ENCODE measurements around the gene IZUMO1. TPM values are rescaled to one million over a fixed set of nuclear protein-coding genes. Genes with fewer than 3 reads are reported as not detected.

IZUMO1 gene
- total and polyA plus RNA-seq, 10 donors = 0.26 to 5.3 (median 1.0) TPM; not detected in 1

DNA sequence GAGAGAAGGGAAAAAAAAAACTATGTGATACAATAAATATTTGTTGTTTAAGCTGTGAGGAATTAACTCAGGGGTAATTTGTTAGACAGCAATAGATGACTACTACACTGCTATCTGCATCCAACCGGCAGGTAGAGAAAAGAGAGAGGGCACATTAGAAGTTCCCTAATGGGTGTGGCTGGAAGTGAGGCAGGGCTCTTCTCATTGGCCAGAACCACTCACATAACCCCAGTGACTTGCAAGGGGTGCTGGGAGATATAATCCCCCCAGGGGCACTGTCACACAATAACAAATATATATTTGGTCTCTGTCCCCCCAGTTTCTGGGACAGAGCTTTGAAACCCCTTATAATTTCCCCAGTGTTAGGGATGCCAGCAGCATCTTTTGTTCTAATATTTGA is 32.9 kb upstream of the IZUMO1 start:
- no peak for DNase-seq
- intact Hi-C loops (cut with DNase I; ENCODE audit: low total_unique reads) = no loop called here
- no peaks in the 10 kb centered on the region for H3K27me3 ChIP-seq (replicated peaks in 1 of 7)
- 33 to 63% (median 59%) methylated on average over 1 of the region's 1 CpG for WGBS, 5 donors
- no peaks in the 10 kb centered on the region for H3K9me3 ChIP-seq
- TF ChIP-seq, protein P1, sequence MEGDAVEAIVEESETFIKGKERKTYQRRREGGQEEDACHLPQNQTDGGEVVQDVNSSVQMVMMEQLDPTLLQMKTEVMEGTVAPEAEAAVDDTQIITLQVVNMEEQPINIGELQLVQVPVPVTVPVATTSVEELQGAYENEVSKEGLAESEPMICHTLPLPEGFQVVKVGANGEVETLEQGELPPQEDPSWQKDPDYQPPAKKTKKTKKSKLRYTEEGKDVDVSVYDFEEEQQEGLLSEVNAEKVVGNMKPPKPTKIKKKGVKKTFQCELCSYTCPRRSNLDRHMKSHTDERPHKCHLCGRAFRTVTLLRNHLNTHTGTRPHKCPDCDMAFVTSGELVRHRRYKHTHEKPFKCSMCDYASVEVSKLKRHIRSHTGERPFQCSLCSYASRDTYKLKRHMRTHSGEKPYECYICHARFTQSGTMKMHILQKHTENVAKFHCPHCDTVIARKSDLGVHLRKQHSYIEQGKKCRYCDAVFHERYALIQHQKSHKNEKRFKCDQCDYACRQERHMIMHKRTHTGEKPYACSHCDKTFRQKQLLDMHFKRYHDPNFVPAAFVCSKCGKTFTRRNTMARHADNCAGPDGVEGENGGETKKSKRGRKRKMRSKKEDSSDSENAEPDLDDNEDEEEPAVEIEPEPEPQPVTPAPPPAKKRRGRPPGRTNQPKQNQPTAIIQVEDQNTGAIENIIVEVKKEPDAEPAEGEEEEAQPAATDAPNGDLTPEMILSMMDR (IDR thresholded peaks at IDR 0.05 in 8 of 11, conservative IDR thresholded peaks at IDR 0.05 in 3 of 11) = no peak
- no peak for TF ChIP-seq POLR2A (IDR thresholded peaks at IDR 0.05)
- no peak overlapping the region for H3K27ac ChIP-seq
- no peaks in the 10 kb centered on the region for H3K36me3 ChIP-seq
- no peak overlapping the region for H3K4me3 ChIP-seq
- H3K4me1 ChIP-seq = peaks cover 11 to 30% (median 20%) of the 10 kb centered on the region in 6 donors

DNA sequence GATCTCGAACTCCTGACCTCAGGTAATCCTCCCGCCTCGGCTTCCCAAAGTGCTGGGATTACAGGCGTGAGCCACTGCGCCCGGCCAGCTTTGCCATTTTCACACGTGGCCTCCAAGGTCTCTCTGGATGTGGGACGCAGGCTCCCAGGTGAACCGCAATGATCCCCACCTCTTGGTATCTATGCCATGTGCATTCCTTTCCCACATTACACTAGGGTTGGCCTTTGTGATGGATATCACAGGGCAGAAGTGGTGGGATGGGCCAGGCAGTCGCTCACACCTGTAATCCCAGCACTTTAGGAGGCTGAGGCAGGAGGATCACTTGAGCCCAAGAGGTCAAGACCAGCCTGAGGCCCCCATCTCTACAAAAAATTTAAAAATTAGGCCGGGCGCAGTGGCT is 31.0 kb upstream of the IZUMO1 start:
- DNase-seq = no peak
- intact Hi-C loops (cut with DNase I; ENCODE audit: low total_unique reads) = no loop called here
- WGBS, 5 donors = 91 to 98% (median 92%) methylated on average over 12 of the region's 12 CpGs
- TF ChIP-seq, protein P1 (IDR thresholded peaks at IDR 0.05 in 8 of 11, conservative IDR thresholded peaks at IDR 0.05 in 3 of 11) = no peak
- no peak for TF ChIP-seq POLR2AphosphoS5 (IDR thresholded peaks at IDR 0.05)
- TF ChIP-seq POLR2A (IDR thresholded peaks at IDR 0.05) = no peak
- H3K36me3 ChIP-seq = no peaks in the 10 kb centered on the region
- no peaks in the 10 kb centered on the region for H3K27me3 ChIP-seq (replicated peaks in 1 of 7)
- H3K4me1 ChIP-seq = peaks cover 11 to 26% (median 19%) of the 10 kb centered on the region in 6 donors
- no peak overlapping the region for H3K4me3 ChIP-seq
- no peaks in the 10 kb centered on the region for H3K9me3 ChIP-seq
- no peak overlapping the region for H3K27ac ChIP-seq

DNA sequence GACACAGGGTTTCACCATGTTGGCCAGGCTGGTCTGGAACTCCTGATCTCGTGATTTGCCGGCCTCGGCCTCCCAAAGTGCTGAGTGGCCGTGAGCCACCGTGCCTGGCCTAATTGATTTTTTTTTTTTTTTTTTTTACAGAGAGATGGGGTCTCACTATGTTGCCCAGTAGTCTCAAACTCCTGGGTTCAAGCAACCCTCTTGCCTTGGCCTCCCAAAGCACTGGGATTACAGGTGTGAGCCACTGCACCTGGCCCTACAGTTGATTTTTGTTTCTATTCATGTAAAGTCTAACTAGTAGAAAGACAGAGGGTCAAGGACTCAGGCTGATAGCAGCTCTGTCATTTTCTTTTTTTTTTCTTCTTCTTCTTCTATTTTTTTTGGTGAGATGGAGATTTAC is 30.4 kb upstream of the IZUMO1 start:
- H3K27ac ChIP-seq = no peak overlapping the region
- peaks cover 0 to under 1% (median 0%) of the 10 kb centered on the region in 7 donors for H3K27me3 ChIP-seq (replicated peaks in 1 of 7)
- no peak overlapping the region for H3K4me3 ChIP-seq
- peaks cover 8 to 26% (median 15%) of the 10 kb centered on the region in 6 donors for H3K4me1 ChIP-seq
- DNase-seq = no peak
- no peaks in the 10 kb centered on the region for H3K9me3 ChIP-seq
- 94 to 99% (median 96%) methylated on average over 5 of the region's 5 CpGs for WGBS, 5 donors
- intact Hi-C loops (cut with DNase I; ENCODE audit: low total_unique reads) = no loop called here
- no peaks in the 10 kb centered on the region for H3K36me3 ChIP-seq
- TF ChIP-seq, protein P1 (IDR thresholded peaks at IDR 0.05 in 8 of 11, conservative IDR thresholded peaks at IDR 0.05 in 3 of 11) = no peak
- TF ChIP-seq POLR2AphosphoS5 (IDR thresholded peaks at IDR 0.05) = no peak
- TF ChIP-seq POLR2A (IDR thresholded peaks at IDR 0.05) = no peak

DNA sequence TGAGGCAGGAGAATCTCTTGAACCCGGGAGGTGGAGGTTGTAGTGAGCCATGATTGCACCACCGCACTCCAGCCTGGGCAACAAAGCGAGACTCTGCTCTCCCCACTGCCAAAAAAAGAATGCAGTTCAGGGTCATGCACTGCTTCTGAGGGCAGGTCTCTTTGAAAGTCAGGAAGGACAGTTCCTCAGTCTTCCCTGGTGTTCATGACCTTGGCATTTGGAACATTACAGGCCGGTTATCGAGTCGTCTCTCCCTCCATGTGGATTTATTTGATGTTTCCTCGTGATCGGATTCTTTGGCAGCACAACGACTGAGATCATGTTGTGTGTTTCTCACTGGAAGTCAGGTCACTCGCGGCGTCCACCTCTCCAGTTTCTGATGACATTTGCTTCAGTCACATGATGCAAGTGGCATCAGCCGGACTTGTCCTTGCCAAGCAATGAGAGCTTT is 25.8 kb upstream of the IZUMO1 start:
- 60 to 89% (median 68%) methylated on average over 13 of the region's 13 CpGs for WGBS, 5 donors
- no peak for DNase-seq
- H3K36me3 ChIP-seq = no peaks in the 10 kb centered on the region
- TF ChIP-seq POLR2A (IDR thresholded peaks at IDR 0.05) (no peak), POLR2AphosphoS5 (IDR thresholded peaks at IDR 0.05) (no peak)
- TF ChIP-seq, protein P1 (IDR thresholded peaks at IDR 0.05 in 8 of 11, conservative IDR thresholded peaks at IDR 0.05 in 3 of 11) = no peak
- no peak overlapping the region for H3K4me3 ChIP-seq
- peaks cover 0 to 7% (median 0%) of the 10 kb centered on the region in 6 donors for H3K4me1 ChIP-seq
- no peaks in the 10 kb centered on the region for H3K9me3 ChIP-seq
- H3K27ac ChIP-seq = peak overlapping the region in 5 of 8 donors; percentile 5 to 48 (median 44)
- intact Hi-C loops (cut with DNase I; ENCODE audit: low total_unique reads) = no loop called here
- H3K27me3 ChIP-seq (replicated peaks in 1 of 7) = peaks cover 0 to 23% (median 0%) of the 10 kb centered on the region in 7 donors
